ENCODE data around the gene ZNF778.

- TF ChIP-seq CTCF (IDR thresholded peaks at IDR 0.05) (no peak), EZH2 (IDR thresholded peaks at IDR 0.05) (no peak), EZH2phosphoT487 (IDR thresholded peaks at IDR 0.05) (no peak)
Measured at GRCh38 chr16:89285381-89285780, 67.9 kb downstream of the ZNF778 start.

Measured in neural progenitor cell (in vitro differentiated cells).